NB4 (cell line): ENCODE measurements around the gene SYDE2.

Experiments used
- CTCF ChIP-seq: IDR thresholded peaks from one replicate; pipeline ENCODE4 v1.5.1; 2012; ENCODE audit warnings: low read depth, low read length
- POLR2A ChIP-seq: IDR thresholded peaks from 2 replicates; pipeline ENCODE4 v1.6.1; 2011; ENCODE audit warnings: mild to moderate bottlenecking; ENCODE audit not compliant: insufficient read length; ENCODE audit errors: extremely low read depth

GRCh38 chr1:85180869-85181268 is 19.9 kb downstream of the SYDE2 start:
- TF ChIP-seq POLR2A (no peak), CTCF (no peak)
